ENCODE data around the gene TBX5.

The TBX5 gene

GRCh38 chr12:114431902-114432301 is 26.0 kb upstream of the TBX5 start:
- in situ Hi-C loops (cut with MboI; ENCODE audit: low pct_unique_long_range_greater_than_20kb, low sequenced_read_pairs, unreplicated experiment): no loop called here
- no peak for TF ChIP-seq CTCF (IDR thresholded peaks at IDR 0.05; ENCODE audit: extremely low read depth, insufficient read depth, missing control alignments)
- DNase-seq (ENCODE audit: low spot score): no peak

- TF ChIP-seq CTCF (IDR thresholded peaks at IDR 0.05; ENCODE audit: extremely low read depth, insufficient read depth, missing control alignments): no peak
- in situ Hi-C loops (cut with MboI; ENCODE audit: low pct_unique_long_range_greater_than_20kb, low sequenced_read_pairs, unreplicated experiment): no loop called here
- DNase-seq (ENCODE audit: low spot score): no peak
Observed at GRCh38 chr12:114430306-114430705, 24.4 kb upstream of the TBX5 start.

GRCh38 chr12:114425031-114425626 is 19.2 kb upstream of the TBX5 start:
- in situ Hi-C loops (cut with MboI; ENCODE audit: low pct_unique_long_range_greater_than_20kb, low sequenced_read_pairs, unreplicated experiment): no loop called here
- TF ChIP-seq CTCF (IDR thresholded peaks at IDR 0.05; ENCODE audit: extremely low read depth, insufficient read depth, missing control alignments): no peak
- DNase-seq (ENCODE audit: low spot score): no peak

DNA sequence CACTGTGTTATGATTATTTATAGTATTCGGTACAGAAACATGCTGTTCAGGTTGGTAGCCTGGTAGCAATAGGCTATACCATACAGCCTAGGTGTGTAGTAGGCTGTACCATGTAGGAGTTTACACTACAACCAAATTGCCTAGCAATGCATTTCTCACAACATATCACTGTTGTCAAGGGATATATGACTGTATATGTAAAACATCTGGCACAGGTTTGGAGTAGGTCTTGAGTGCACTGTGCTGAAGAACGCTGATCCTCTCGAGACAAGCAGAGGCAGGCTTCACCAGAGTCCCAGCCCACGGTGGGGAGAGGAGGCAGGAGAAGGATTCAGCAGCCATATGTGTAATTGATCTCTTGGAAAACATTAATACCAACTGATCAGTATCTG is 15.0 kb upstream of the TBX5 start:
- DNase-seq (ENCODE audit: low spot score): no peak
- TF ChIP-seq CTCF (IDR thresholded peaks at IDR 0.05; ENCODE audit: extremely low read depth, insufficient read depth, missing control alignments): no peak
- in situ Hi-C loops (cut with MboI; ENCODE audit: low pct_unique_long_range_greater_than_20kb, low sequenced_read_pairs, unreplicated experiment): loop anchor here (25.0 kb wide), 2 partner anchors 266 to 959 kb away; partner anchors contain the start of genes LHX5 and TBX3

DNA sequence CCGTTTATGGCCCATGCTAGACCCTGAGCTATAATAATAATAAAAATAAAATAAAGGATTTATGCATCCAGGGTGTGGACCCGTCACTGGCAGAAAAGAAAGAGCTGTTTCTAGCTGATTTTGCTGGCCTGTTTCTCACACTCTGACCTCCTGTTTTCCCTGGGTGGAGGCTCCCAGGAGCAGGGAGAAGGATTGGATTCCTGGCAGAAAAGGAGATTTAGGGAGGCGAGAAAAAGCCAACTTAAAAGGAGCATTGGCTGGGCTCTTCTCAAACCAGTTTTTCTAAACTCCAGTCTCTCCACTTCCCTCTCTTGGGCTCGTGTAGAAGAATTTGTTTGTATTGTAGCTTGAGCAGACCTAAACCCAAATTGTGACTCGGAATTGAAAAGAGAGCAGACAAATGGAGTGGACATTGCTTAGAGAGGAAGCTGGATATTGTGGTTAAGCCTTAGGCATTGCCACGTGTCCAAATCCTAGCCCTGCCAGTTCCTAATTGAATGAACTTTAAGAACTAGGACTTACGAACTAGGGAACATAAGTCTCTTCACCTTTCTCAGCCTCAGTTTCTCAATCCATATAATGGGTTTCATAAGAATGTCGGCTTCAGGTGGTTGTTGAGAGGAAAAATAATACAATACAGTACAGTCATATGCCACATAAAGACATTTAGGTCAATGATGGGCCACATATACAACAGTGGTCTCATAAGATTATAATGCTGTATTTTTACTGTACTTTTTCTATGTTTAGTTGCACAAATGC is 14.4 kb upstream of the TBX5 start:
- in situ Hi-C loops (cut with MboI; ENCODE audit: low pct_unique_long_range_greater_than_20kb, low sequenced_read_pairs, unreplicated experiment): loop anchor here (25.0 kb wide), 2 partner anchors 267 to 958 kb away; partner anchors contain the start of genes LHX5 and TBX3
- no peak for TF ChIP-seq CTCF (IDR thresholded peaks at IDR 0.05; ENCODE audit: extremely low read depth, insufficient read depth, missing control alignments)
- no peak for DNase-seq (ENCODE audit: low spot score)

DNA sequence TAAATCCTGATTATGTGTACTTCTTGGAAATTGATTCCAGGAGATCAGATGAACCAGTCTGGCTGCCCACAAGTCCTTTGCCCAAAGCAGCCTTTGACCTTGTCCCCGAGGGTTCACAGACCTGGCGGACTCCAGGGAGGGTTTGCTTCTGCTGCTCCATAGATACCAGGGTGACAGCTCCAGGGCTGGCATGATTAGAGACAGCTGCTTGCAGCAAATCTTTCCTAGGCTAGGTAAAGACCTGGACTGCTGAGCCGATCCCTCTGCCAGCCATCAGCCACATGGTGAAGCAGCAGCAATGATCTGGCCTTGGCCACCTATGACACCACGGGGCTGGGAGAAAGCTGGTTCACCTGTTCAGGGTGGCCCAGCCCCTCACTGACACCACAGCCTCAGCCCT is 10.1 kb upstream of the TBX5 start:
- DNase-seq (ENCODE audit: low spot score): peak; percentile 9
- in situ Hi-C loops (cut with MboI; ENCODE audit: low pct_unique_long_range_greater_than_20kb, low sequenced_read_pairs, unreplicated experiment): loop anchor here (25.0 kb wide), 2 partner anchors 271 to 954 kb away; partner anchors contain the start of genes LHX5 and TBX3
- TF ChIP-seq CTCF (IDR thresholded peaks at IDR 0.05; ENCODE audit: extremely low read depth, insufficient read depth, missing control alignments): no peak
